Fibroblast of mammary gland (primary cell): ENCODE results near the gene SYT12.
"Not testable (repeated sequence)": the region's sequence is repeated elsewhere in the genome, so short reads cannot be mapped to it uniquely, and the experiment has no call there.

Source experiments
- DNase-seq: peaks from one replicate; pipeline ENCODE4 v3.0.0-alpha.2; 2010; ENCODE audit warnings: low read depth
- H3K4me3 ChIP-seq: 2 replicates; pipeline ENCODE4 v1.5.1; 2011; ENCODE audit warnings: low read depth, mild to moderate bottlenecking, low read length, moderate library complexity; ENCODE audit not compliant: control insufficient read depth
- CTCF ChIP-seq: conservative IDR thresholded peaks from 2 replicates; pipeline ENCODE4 v1.5.1; 2011; ENCODE audit warnings: low read depth, low read length, inconsistent platforms; ENCODE audit not compliant: control insufficient read depth, insufficient read depth

The SYT12 gene

GRCh38 chr11:66986178-66986545 is 36.8 kb upstream of the SYT12 start:
- no peak for DNase-seq
- no peak for TF ChIP-seq CTCF
- H3K4me3 ChIP-seq, result no peak overlapping the region

GRCh38 chr11:66987158-66987620 is 35.7 kb upstream of the SYT12 start:
- no peak for DNase-seq
- H3K4me3 ChIP-seq, result no peak overlapping the region
- TF ChIP-seq CTCF, result no peak

- no peak for TF ChIP-seq CTCF
- DNase-seq, result no peak
- H3K4me3 ChIP-seq, result no peak overlapping the region
These were observed 34.9 kb upstream of the SYT12 start for GRCh38 chr11:66987924-66988637.

- not testable (repeated sequence) for DNase-seq, H3K4me3 ChIP-seq
These were observed 34.2 kb upstream of the SYT12 start for GRCh38 chr11:66988741-66989140.

GRCh38 chr11:66989360-66989759 is 33.6 kb upstream of the SYT12 start:
- not testable (repeated sequence) for DNase-seq, H3K4me3 ChIP-seq

- no peak overlapping the region for H3K4me3 ChIP-seq
- no peak for TF ChIP-seq CTCF
- DNase-seq, result no peak
These were observed 30.9 kb upstream of the SYT12 start for GRCh38 chr11:66992041-66992440.

- DNase-seq, result no peak
- no peak for TF ChIP-seq CTCF
- H3K4me3 ChIP-seq, result no peak overlapping the region
These were observed 26.2 kb upstream of the SYT12 start for GRCh38 chr11:66996609-66997273.
